Endothelial cell of umbilical vein (primary cell): Measurements from ENCODE around the gene ITGA5. TPM values are rescaled to one million over a fixed set of nuclear protein-coding genes. Genes with fewer than 3 reads are reported as not detected.

Source experiments
- BruUV-seq: library from RNA; stranded (reverse); fragments of 400-500 nt; replicated peaks from 2 replicates; lab custom pipeline; 2021; lab: Mats Ljungman, UMichigan
- CTCF ChIA-PET: fragments of 300-600, 350-600 bp; sonication (Branson Sonifier 250); formaldehyde crosslinking; loops from one replicate; lab custom pipeline; 2021; ENCODE audit warnings: antibody characterized with exemption, inconsistent platforms; lab: Charles Lee
- POLR2A ChIA-PET: fragments of 300-600, 350-600 bp; sonication (Branson Sonifier 250); formaldehyde crosslinking; loops from one replicate; lab custom pipeline; 2021; ENCODE audit warnings: antibody characterized with exemption, inconsistent platforms; lab: Charles Lee
- DNase-seq: peaks from one replicate; pipeline ENCODE4 v3.0.0-alpha.2; 2011; ENCODE audit warnings: low read depth, low spot score
- FAIRE-seq: peaks from 2 replicates; lab custom pipeline; 2011; peaks lifted over from hg19 to GRCh38; lab: Jason Lieb, UNC
- H2AFZ ChIP-seq: 2 replicates; pipeline ENCODE4 v1.6.0; 2012; ENCODE audit warnings: low read depth, low read length, control low read depth, inconsistent platforms
- H3K27ac ChIP-seq: 2 replicates; pipeline ENCODE4 v1.5.1; 2011; ENCODE audit warnings: low read depth, mild to moderate bottlenecking, control low read depth, low read length, moderate library complexity; ENCODE audit not compliant: insufficient read depth
- H3K27me3 ChIP-seq, 2 experiments: 2 replicates each; pipeline versions ENCODE4 v1.6.0 to v1.6.1; 2011; ENCODE audit warnings: low read length in 2 of 2, mixed read lengths in 1 of 2; ENCODE audit not compliant: control insufficient read depth in 2 of 2, insufficient read depth in 2 of 2
- H3K36me3 ChIP-seq, 2 experiments: 2 replicates in 1 of 2; 3 replicates in 1 of 2; pipeline ENCODE4 v1.5.1; 2011; ENCODE audit warnings: low read length in 2 of 2, mild to moderate bottlenecking in 1 of 2, moderate library complexity in 1 of 2; ENCODE audit not compliant: control insufficient read depth in 2 of 2, insufficient read depth in 2 of 2; ENCODE audit errors: extremely low read depth in 1 of 2
- H3K4me1 ChIP-seq: 3 replicates; pipeline ENCODE4 v1.5.1; 2011; ENCODE audit warnings: mild to moderate bottlenecking, low read length; ENCODE audit not compliant: control insufficient read depth, insufficient read depth; ENCODE audit errors: extremely low read depth
- H3K4me2 ChIP-seq: 2 replicates; pipeline ENCODE4 v1.6.1; 2011; ENCODE audit warnings: low read length, control low read depth, mixed read lengths; ENCODE audit not compliant: insufficient read depth
- H3K4me3 ChIP-seq, 3 experiments: fragments of 200-600 bp in 1 of 3; sonication (generic), shearing (Covaris generic) in 1 of 3; replicated peaks in 1 of 3; 2 replicates each; pipeline ENCODE4 v1.5.1; 2011 to 2016; ENCODE audit warnings: control low read depth in 3 of 3, low read length in 3 of 3, mild to moderate bottlenecking in 2 of 3, inconsistent platforms in 1 of 3, low read depth in 1 of 3, moderate library complexity in 1 of 3; ENCODE audit not compliant: insufficient read depth in 1 of 3
- H3K79me2 ChIP-seq: 2 replicates; pipeline ENCODE4 v1.6.0; 2012; ENCODE audit warnings: low read length, inconsistent platforms; ENCODE audit not compliant: control insufficient read depth, insufficient read depth
- H3K9ac ChIP-seq: replicated peaks from 2 replicates; pipeline ENCODE3; 2011; ENCODE audit warnings: low read length, control low read depth; ENCODE audit not compliant: insufficient read depth; ENCODE audit errors: extremely low read depth
- H3K9me1 ChIP-seq: replicated peaks from 3 replicates; pipeline ENCODE4 v1.6.0; 2011; ENCODE audit warnings: mild to moderate bottlenecking, low read length; ENCODE audit not compliant: control insufficient read depth, insufficient read depth; ENCODE audit errors: extremely low read depth
- H3K9me3 ChIP-seq: replicated peaks from 2 replicates; pipeline ENCODE4 v1.5.1; 2012; ENCODE audit warnings: low read length, inconsistent platforms; ENCODE audit not compliant: control insufficient read depth, insufficient read depth
- H4K20me1 ChIP-seq: replicated peaks from 2 replicates; pipeline ENCODE3; 2011; ENCODE audit warnings: mild to moderate bottlenecking, low read length; ENCODE audit not compliant: control insufficient read depth, insufficient read depth; ENCODE audit errors: extremely low read depth
- JUN ChIP-seq: IDR thresholded peaks from 2 replicates; pipeline ENCODE4 v1.6.1; 2011; ENCODE audit warnings: borderline replicate concordance, low read depth; ENCODE audit not compliant: insufficient read length, insufficient read depth
- MAX ChIP-seq: IDR thresholded peaks from 2 replicates; pipeline ENCODE4 v1.6.1; 2011; ENCODE audit not compliant: insufficient read depth, insufficient read length
- POLR2A ChIP-seq: IDR thresholded peaks from 2 replicates; pipeline ENCODE4 v1.6.1; 2012; ENCODE audit warnings: low read depth, mild to moderate bottlenecking, control low read depth, low read length
- POLR2AphosphoS5 ChIP-seq: IDR thresholded peaks from 2 replicates; pipeline ENCODE4 v1.6.1; 2012; ENCODE audit warnings: low read depth, mild to moderate bottlenecking, control low read depth, low read length, moderate library complexity; ENCODE audit not compliant: insufficient read depth
- dilution Hi-C: fragments of 300-500 bp; cut with MboI; formaldehyde crosslinking; loops from one replicate; pipeline ENCODE4 v1.15.0; 2019; ENCODE audit warnings: low sequenced_read_pairs; ENCODE audit not compliant: extremely low pct_ligation_motif_present
- intact Hi-C: fragments of 100-400 bp; cut with micrococcal nuclease; formaldehyde crosslinking; loops from one replicate; pipeline ENCODE4 v1.10.0; 2022
- polyA plus RNA-seq, 4 experiments: library from polyadenylated mRNA; depleted of rRNA in 3 of 4; stranded (reverse) in 3 of 4; unstranded in 1 of 4; fragments of >200 nt; gene quantifications; 2 replicates each; pipeline versions ENCODE4 v1.2.1 to v1.2.3, GENCODE V29; 2011 to 2012; ENCODE audit warnings: missing spikeins in 1 of 4
- total RNA-seq: library from RNA; stranded (reverse); gene quantifications from 2 replicates; pipeline ENCODE4 v1.2.3, GENCODE V29; 2021

ITGA5 gene
- total and polyA plus RNA-seq, 2 donors (not counting 3 experiments of a cell fraction or from before 2014, with no cell fraction given), result 657 to 938 TPM

DNA sequence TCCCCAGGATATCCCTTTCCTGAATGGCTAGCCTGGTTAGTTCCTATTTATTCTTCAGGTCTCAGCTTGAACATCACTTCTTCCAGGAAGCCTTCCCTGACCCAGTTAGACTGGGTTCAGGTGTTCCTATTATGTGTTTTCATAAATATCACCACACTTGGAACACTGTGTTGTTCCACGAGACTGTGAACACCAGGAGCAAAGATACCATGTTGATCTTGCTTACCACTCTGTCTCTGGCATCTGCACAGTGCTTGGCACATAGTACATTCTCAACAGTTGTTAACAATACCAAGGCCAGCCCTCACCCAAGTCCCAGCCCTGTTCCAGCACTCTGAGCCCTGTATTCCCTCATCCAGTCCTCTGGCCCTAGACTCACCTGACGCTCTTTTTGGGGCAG is 20.8 kb downstream of the ITGA5 start:
- DNase-seq, result no peak
- intact Hi-C loops (no loop called here), dilution Hi-C loops (no loop called here)
- no peak overlapping the region for H3K9ac ChIP-seq
- ChIA-PET POLR2A (interaction anchor here (2.3 kb wide), 1 partner anchor 14 kb away, joined by 19 read pairs; no protein-coding TSS in a partner anchor), CTCF (interaction anchor here (1.5 to 12.1 kb wide), 6 partner anchors 11 to 44 kb away, joined by 4 to 517 read pairs (median 25); partner anchors contain the start of gene ITGA5)
- H3K9me1 ChIP-seq, result no peaks in the 10 kb centered on the region
- TF ChIP-seq JUN, result no peak
- TF ChIP-seq POLR2AphosphoS5, result peak; percentile 6
- TF ChIP-seq POLR2A, result no peak
- H3K27me3 ChIP-seq, result no peaks in the 10 kb centered on the region
- peaks cover 2% of the 10 kb centered on the region for H4K20me1 ChIP-seq
- no TSS peak for BruUV-seq
- H2AFZ ChIP-seq, result no peak overlapping the region
- no peak for FAIRE-seq
- H3K79me2 ChIP-seq, result peaks cover 32% of the 10 kb centered on the region
- no peak overlapping the region for H3K27ac ChIP-seq
- H3K4me3 ChIP-seq, result no peak overlapping the region
- H3K4me1 ChIP-seq, result no peaks in the 10 kb centered on the region
- H3K9me3 ChIP-seq, result no peaks in the 10 kb centered on the region
- no peak overlapping the region for H3K4me2 ChIP-seq
- peaks cover 81 to 84% of the 10 kb centered on the region in 2 experiments for H3K36me3 ChIP-seq

DNA sequence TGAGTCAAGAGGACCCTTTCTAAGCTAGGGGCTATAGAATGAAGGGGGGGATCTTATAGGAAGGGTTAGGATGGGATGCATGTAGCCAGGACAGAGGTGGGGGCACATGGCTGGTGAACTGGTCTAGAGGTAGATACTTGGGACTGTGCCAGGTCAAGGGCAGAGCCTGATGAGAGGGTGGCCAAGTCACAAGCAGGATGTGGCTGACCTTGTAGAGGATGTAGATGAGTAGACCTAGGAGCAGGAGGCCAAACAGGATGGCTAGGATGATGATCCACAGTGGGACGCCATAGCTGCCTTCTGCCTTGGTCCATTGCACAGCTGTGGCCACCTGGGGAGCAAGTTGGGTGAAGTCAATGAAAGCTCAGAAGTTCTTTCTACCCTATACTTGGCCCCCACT is 21.9 kb downstream of the ITGA5 start:
- no peak overlapping the region for H3K9ac ChIP-seq
- H3K79me2 ChIP-seq, result peaks cover 27% of the 10 kb centered on the region
- H3K36me3 ChIP-seq, result peaks cover 73 to 77% of the 10 kb centered on the region in 2 experiments
- no peak overlapping the region for H3K27ac ChIP-seq
- dilution Hi-C loops, result no loop called here
- H3K4me1 ChIP-seq, result no peaks in the 10 kb centered on the region
- DNase-seq (no peak), FAIRE-seq (no peak)
- H3K4me2 ChIP-seq, result no peak overlapping the region
- H2AFZ ChIP-seq, result no peak overlapping the region
- H3K27me3 ChIP-seq, result no peaks in the 10 kb centered on the region
- ChIA-PET POLR2A (no interaction called here), CTCF (interaction anchor here (1.0 to 12.1 kb wide), 5 partner anchors 12 to 45 kb away, joined by 3 to 517 read pairs (median 6); no protein-coding TSS in a partner anchor)
- TF ChIP-seq MAX (no peak), POLR2AphosphoS5 (peak; percentile 35)
- H3K4me3 ChIP-seq, result no peak overlapping the region
- BruUV-seq, result no TSS peak
- intact Hi-C loops, result no loop called here
- no peaks in the 10 kb centered on the region for H3K9me3 ChIP-seq
- peaks cover 2% of the 10 kb centered on the region for H4K20me1 ChIP-seq
- no peaks in the 10 kb centered on the region for H3K9me1 ChIP-seq
